Type B pancreatic cell (in vitro differentiated cells): ENCODE data around the gene FBXO3. TPM values are rescaled to one million over a fixed set of nuclear protein-coding genes. Genes with fewer than 3 reads are reported as not detected.
A peak's percentile ranks its signal among the peaks of the same experiment; 100 is the strongest.

Source experiments
- DNase-seq: peaks from one replicate; pipeline ENCODE4 v3.0.0; 2021; ENCODE audit warnings: mixed read lengths; ENCODE audit not compliant: unreplicated experiment; ENCODE audit errors: extremely low spot score
- H3K27ac Mint-ChIP-seq: 2 replicates; pipeline ENCODE4 v1.8.0; 2021; ENCODE audit warnings: mild to moderate bottlenecking, mixed read lengths
- H3K27me3 Mint-ChIP-seq: 2 replicates; pipeline ENCODE4 v1.8.0; 2021; ENCODE audit warnings: mixed read lengths
- H3K36me3 Mint-ChIP-seq: 2 replicates; pipeline ENCODE4 v1.8.0; 2021; ENCODE audit warnings: mixed read lengths
- H3K4me1 Mint-ChIP-seq: one replicate; pipeline ENCODE4 v1.8.0; 2021; ENCODE audit warnings: mixed read lengths; ENCODE audit not compliant: unreplicated experiment
- H3K4me3 Mint-ChIP-seq: 2 replicates; pipeline ENCODE4 v1.8.0; 2021; ENCODE audit warnings: mild to moderate bottlenecking, mixed read lengths
- H3K9me3 Mint-ChIP-seq: 2 replicates; pipeline ENCODE4 v1.8.0; 2021; ENCODE audit warnings: mixed read lengths
- CTCF ChIP-seq: fragments of 200-600 bp; sonication (generic); conservative IDR thresholded peaks from 2 replicates; pipeline ENCODE4 v1.5.0; 2021; ENCODE audit warnings: antibody characterized with exemption, mild to moderate bottlenecking
- total RNA-seq: library from RNA; stranded (reverse); gene quantifications from 2 replicates; pipeline ENCODE4 v1.2.1, GENCODE V29; 2021; ENCODE audit warnings: low replicate concordance

The FBXO3 gene
- total RNA-seq, 1 donor from 2014 or later = 29.3 TPM

- H3K36me3 Mint-ChIP-seq = peaks cover 24% of the 10 kb centered on the region
- no peak for TF ChIP-seq CTCF
- peaks cover 15% of the 10 kb centered on the region for H3K4me1 Mint-ChIP-seq
- DNase-seq = no peak
- H3K9me3 Mint-ChIP-seq = no peaks in the 10 kb centered on the region
- H3K27me3 Mint-ChIP-seq = no peaks in the 10 kb centered on the region
- no peak overlapping the region for H3K4me3 Mint-ChIP-seq
- no peak overlapping the region for H3K27ac Mint-ChIP-seq
Measured at GRCh38 chr11:33719587-33719986, 54.7 kb downstream of the FBXO3 start.

- no peak overlapping the region for H3K27ac Mint-ChIP-seq
- H3K9me3 Mint-ChIP-seq = no peaks in the 10 kb centered on the region
- no peak overlapping the region for H3K4me3 Mint-ChIP-seq
- no peaks in the 10 kb centered on the region for H3K27me3 Mint-ChIP-seq
- peaks cover 4% of the 10 kb centered on the region for H3K4me1 Mint-ChIP-seq
- TF ChIP-seq CTCF = no peak
- peaks cover 21% of the 10 kb centered on the region for H3K36me3 Mint-ChIP-seq
- DNase-seq = no peak
Measured at GRCh38 chr11:33718440-33718839, 55.9 kb downstream of the FBXO3 start.

GRCh38 chr11:33716243-33716642 is 58.1 kb downstream of the FBXO3 start:
- Mint-ChIP-seq H3K27ac (no peak overlapping the region), H3K27me3 (no peaks in the 10 kb centered on the region), H3K4me3 (no peak overlapping the region), H3K36me3 (peaks cover 17% of the 10 kb centered on the region), H3K9me3 (no peaks in the 10 kb centered on the region), H3K4me1 (no peaks in the 10 kb centered on the region)
- TF ChIP-seq CTCF = peak; percentile 34
- no peak for DNase-seq

- Mint-ChIP-seq H3K27me3 (no peaks in the 10 kb centered on the region), H3K9me3 (no peaks in the 10 kb centered on the region), H3K36me3 (peaks cover 15% of the 10 kb centered on the region), H3K27ac (peak overlapping the region; percentile 2), H3K4me3 (no peak overlapping the region), H3K4me1 (no peaks in the 10 kb centered on the region)
- DNase-seq = no peak
- no peak for TF ChIP-seq CTCF
Measured at GRCh38 chr11:33713856-33714398, 60.4 kb downstream of the FBXO3 start.

- no peak for DNase-seq
- Mint-ChIP-seq H3K4me1 (no peaks in the 10 kb centered on the region), H3K36me3 (peaks cover 20% of the 10 kb centered on the region), H3K4me3 (no peak overlapping the region), H3K9me3 (no peaks in the 10 kb centered on the region), H3K27ac (no peak overlapping the region), H3K27me3 (no peaks in the 10 kb centered on the region)
- TF ChIP-seq CTCF = no peak
Measured at GRCh38 chr11:33713151-33713855, 61.0 kb downstream of the FBXO3 start.
